ENCODE measurements around the gene SART1.

DNA sequence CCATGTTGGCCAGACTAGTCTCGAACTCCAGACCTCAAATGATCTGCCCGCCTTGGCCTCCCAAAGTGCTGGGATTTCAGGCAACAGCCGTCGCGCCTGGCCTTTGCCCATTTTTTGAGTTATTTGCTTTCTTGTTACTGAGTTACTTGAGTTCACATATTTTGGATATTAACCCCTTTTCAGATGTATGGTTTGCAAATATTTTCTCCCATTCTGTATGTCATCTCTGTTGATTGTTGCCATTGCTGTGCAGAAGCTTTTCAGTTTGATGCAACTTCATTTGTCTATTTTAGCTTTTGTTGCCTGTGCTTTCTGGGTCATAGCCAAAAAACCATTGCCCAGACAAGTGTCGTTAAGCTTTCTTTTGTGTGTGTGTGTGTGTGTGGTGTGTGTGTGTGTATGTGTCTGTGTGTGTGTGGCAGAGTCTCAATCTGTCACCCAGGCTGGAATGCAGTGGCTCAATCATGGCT, 9.4 kb upstream of the SART1 start:
- TF ChIP-seq, protein P1, sequence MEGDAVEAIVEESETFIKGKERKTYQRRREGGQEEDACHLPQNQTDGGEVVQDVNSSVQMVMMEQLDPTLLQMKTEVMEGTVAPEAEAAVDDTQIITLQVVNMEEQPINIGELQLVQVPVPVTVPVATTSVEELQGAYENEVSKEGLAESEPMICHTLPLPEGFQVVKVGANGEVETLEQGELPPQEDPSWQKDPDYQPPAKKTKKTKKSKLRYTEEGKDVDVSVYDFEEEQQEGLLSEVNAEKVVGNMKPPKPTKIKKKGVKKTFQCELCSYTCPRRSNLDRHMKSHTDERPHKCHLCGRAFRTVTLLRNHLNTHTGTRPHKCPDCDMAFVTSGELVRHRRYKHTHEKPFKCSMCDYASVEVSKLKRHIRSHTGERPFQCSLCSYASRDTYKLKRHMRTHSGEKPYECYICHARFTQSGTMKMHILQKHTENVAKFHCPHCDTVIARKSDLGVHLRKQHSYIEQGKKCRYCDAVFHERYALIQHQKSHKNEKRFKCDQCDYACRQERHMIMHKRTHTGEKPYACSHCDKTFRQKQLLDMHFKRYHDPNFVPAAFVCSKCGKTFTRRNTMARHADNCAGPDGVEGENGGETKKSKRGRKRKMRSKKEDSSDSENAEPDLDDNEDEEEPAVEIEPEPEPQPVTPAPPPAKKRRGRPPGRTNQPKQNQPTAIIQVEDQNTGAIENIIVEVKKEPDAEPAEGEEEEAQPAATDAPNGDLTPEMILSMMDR (IDR thresholded peaks at IDR 0.05 in 4 of 5, conservative IDR thresholded peaks at IDR 0.05 in 1 of 5): no peak
- TF ChIP-seq POLR2A (IDR thresholded peaks at IDR 0.05): no peak

Data from gastrocnemius medialis (tissue), 4 donors.